ENCODE results near the gene EEFSEC.

DNA sequence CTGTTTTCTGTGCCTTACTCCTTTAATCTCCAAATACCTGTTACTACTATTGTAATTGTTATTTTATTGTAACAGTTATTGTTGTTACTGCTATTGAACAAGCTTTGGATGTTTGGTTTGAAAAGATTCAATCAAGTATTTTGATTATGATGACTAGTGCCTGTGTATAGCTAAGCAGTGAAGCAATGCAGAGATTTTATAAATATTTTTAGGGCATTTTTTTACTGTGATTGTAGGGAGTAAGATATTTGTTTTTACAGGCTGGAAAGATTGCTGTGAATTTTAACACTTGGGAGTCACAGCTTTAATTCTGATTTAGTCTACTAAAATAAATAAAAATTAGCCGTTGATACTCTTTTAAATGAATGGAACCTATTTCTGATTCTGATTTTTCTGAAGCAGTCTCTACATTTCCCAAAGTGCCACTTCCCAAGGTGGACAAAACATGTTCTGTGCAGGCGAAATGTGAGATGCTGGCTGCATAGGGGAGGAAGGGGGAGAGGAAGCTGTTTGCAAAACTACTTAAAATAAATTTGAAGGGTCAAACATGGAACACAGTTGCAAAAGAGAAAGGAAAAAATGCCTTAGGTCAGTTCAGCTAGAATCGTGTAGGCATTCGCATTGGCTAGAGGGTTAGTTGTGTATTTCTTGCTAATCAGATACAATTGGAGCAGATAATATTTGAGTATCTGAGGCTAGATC lies 25.7 kb downstream of the EEFSEC start:
- TF ChIP-seq, protein P1, sequence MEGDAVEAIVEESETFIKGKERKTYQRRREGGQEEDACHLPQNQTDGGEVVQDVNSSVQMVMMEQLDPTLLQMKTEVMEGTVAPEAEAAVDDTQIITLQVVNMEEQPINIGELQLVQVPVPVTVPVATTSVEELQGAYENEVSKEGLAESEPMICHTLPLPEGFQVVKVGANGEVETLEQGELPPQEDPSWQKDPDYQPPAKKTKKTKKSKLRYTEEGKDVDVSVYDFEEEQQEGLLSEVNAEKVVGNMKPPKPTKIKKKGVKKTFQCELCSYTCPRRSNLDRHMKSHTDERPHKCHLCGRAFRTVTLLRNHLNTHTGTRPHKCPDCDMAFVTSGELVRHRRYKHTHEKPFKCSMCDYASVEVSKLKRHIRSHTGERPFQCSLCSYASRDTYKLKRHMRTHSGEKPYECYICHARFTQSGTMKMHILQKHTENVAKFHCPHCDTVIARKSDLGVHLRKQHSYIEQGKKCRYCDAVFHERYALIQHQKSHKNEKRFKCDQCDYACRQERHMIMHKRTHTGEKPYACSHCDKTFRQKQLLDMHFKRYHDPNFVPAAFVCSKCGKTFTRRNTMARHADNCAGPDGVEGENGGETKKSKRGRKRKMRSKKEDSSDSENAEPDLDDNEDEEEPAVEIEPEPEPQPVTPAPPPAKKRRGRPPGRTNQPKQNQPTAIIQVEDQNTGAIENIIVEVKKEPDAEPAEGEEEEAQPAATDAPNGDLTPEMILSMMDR (IDR thresholded peaks at IDR 0.05): no peak
- TF ChIP-seq POLR2A (IDR thresholded peaks at IDR 0.05; ENCODE audit: low read depth): no peak
